H1 (cell line): Measurements from ENCODE around the gene PRPF4.

ENCODE experiments used
- BRCA1 ChIP-seq: IDR thresholded peaks from 2 replicates; pipeline ENCODE4 v1.6.1; 2012; ENCODE audit warnings: low read depth, low read length, improper control_type of control experiment
- CREB1 ChIP-seq: IDR thresholded peaks from 2 replicates; pipeline ENCODE4 v1.6.1; 2012; ENCODE audit warnings: inconsistent platforms
- CTCF ChIP-seq, 3 experiments: IDR thresholded peaks; 1 replicate in 2 of 3; 2 replicates in 1 of 3; pipeline versions ENCODE4 v1.5.1 to v1.6.1; 2011; ENCODE audit warnings: low read length in 3 of 3, mild to moderate bottlenecking in 3 of 3, inconsistent platforms in 2 of 3, low read depth in 1 of 3, moderate library complexity in 1 of 3; ENCODE audit not compliant: insufficient read depth in 1 of 3; ENCODE audit errors: control extremely low read depth in 1 of 3
- E2F6 ChIP-seq: IDR thresholded peaks from 2 replicates; pipeline ENCODE4 v1.6.1; 2012; ENCODE audit warnings: inconsistent platforms
- EGR1 ChIP-seq: IDR thresholded peaks from 2 replicates; pipeline ENCODE4 v1.6.1; 2011; ENCODE audit warnings: low read depth, low read length, borderline replicate concordance
- HDAC2 ChIP-seq, 2 experiments: fragments of 300-600 bp in 1 of 2; sonication (generic) in 1 of 2; IDR thresholded peaks; 2 replicates each; pipeline ENCODE4 v1.6.1; 2011 to 2012; ENCODE audit warnings: low read depth in 2 of 2, low read length in 2 of 2, mild to moderate bottlenecking in 2 of 2, moderate library complexity in 2 of 2, borderline replicate concordance in 1 of 2, inconsistent platforms in 1 of 2
- MAX ChIP-seq: IDR thresholded peaks from 2 replicates; pipeline ENCODE4 v1.6.1; 2012; ENCODE audit warnings: inconsistent platforms
- POLR2A ChIP-seq, 2 experiments: IDR thresholded peaks; 1 replicate in 1 of 2; 2 replicates in 1 of 2; pipeline ENCODE4 v1.6.1; 2011; ENCODE audit warnings: low read depth in 2 of 2, low read length in 2 of 2, mild to moderate bottlenecking in 2 of 2; ENCODE audit errors: control extremely low read depth in 1 of 2
- RAD21 ChIP-seq, 2 experiments: IDR thresholded peaks in 1 of 2; conservative IDR thresholded peaks in 1 of 2; 2 replicates each; pipeline ENCODE4 v1.6.1; 2011; ENCODE audit warnings: low read depth in 2 of 2, low read length in 2 of 2, improper control_type of control experiment in 1 of 2, inconsistent platforms in 1 of 2, mild to moderate bottlenecking in 1 of 2, moderate library complexity in 1 of 2

- TF ChIP-seq HDAC2 (IDR thresholded peaks at IDR 0.05; ENCODE audit: borderline replicate concordance in 1 of 2, low read depth in 2 of 2, low read length in 2 of 2) (no peak), EGR1 (no peak), CTCF (IDR thresholded peaks at IDR 0.05; ENCODE audit: control extremely low read depth in 1 of 3, insufficient read depth in 1 of 3, low read depth in 1 of 3, low read length in 3 of 3) (no peak), CREB1 (no peak), POLR2A (IDR thresholded peaks at IDR 0.05; ENCODE audit: control extremely low read depth in 1 of 2, low read depth in 2 of 2, low read length in 2 of 2) (no peak), MAX (no peak), BRCA1 (no peak), RAD21 (IDR thresholded peaks at IDR 0.05 in 1 of 2, conservative IDR thresholded peaks at IDR 0.05 in 1 of 2; ENCODE audit: low read depth in 2 of 2, low read length in 2 of 2) (no peak), E2F6 (no peak)
These were observed 31.1 kb downstream of the PRPF4 start for GRCh38 chr9:113306566-113306965.
